Muscle of back (tissue), 11 donors: ENCODE measurements around the gene BTC. TPM values are rescaled to one million over a fixed set of nuclear protein-coding genes. Genes with fewer than 3 reads are reported as not detected.
"Not testable (repeated sequence)": the region's sequence is repeated elsewhere in the genome, so short reads cannot be mapped to it uniquely, and the experiment has no call there.

Experiments
- DNase-seq, 3 donors: peaks; one replicate each; pipeline versions ENCODE4 v3.0.0 to v3.0.0-alpha.2; 2013
- polyA plus RNA-seq, 10 donors: library from polyadenylated mRNA; unstranded; fragments of 120-200 nt; gene quantifications; one replicate each; pipeline ENCODE4 v1.2.1, GENCODE V29; 2013; ENCODE audit not compliant: insufficient read length in 10 of 10

The BTC gene
- polyA plus RNA-seq, 10 donors, result 2.3 to 4.9 (median 3.2) TPM

DNA sequence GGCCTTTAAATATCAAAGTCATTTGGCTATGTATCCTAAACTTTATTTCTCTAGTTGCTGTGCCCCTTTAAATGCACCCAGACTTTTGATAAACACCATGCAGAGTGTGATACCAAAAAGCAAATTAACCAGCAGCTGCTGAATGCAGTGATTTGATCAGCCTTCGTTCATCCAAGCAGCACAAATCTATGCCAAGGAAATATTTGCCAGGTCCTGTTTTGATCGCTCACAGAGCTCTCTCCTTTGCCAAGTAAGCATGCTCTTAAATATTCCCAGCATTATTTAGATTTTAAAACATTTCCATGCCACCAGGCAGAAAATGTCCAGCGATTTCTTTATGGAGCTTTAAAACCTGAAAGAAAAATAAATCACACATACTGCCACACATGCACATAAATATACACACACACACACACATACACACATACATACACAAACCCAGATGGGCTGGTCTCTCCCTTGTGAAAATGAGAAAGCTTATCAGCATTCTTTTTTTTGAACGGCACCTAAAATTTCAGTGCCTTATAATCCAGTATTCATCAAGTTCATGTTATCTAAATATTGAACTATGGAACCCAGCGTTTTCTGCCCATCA lies 35.7 kb downstream of the BTC start:
- DNase-seq, result peak in 2 of 3 donors; percentile 34 to 63

DNA sequence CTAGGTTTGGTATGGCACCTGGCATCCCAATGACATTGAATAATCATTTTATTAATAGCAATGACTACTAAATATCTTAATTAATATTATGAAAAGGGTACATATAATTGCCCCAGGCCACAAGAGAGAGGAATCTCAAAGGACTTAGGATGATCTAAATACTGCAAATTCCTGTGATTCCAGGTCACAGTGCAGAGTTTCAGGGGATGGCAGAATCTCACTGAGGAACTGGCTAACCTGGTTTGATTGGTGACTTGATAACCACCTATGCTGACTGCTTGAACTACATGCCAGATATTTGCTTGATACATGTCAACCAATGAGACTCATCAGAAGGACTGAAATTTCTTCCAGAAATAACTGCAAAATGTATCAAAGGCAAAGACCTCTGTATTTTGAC lies 37.2 kb downstream of the BTC start:
- no peak for DNase-seq

GRCh38 chr4:74755486-74755885 lies 38.8 kb downstream of the BTC start:
- peak in 2 of 3 donors; percentile 25 to 58 for DNase-seq

DNA sequence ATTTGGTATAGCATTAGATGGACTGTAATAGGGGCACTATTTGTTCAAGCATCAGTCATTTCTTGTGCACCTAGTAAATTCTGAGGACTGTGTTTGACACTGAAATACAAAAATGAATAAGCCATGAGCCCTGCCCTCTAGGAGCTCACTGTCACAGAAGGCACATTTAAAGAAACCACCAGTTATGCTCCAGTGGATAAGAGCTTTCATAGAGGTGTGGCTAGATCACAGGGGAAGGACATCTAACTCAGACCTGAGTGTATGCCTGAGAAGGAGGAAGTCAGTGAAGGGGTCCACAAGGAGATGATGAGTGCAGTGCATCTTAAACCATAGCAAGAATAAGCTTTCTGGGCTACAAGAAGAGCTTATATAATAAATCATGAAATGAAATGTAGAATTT lies 40.1 kb downstream of the BTC start:
- no peak for DNase-seq

DNA sequence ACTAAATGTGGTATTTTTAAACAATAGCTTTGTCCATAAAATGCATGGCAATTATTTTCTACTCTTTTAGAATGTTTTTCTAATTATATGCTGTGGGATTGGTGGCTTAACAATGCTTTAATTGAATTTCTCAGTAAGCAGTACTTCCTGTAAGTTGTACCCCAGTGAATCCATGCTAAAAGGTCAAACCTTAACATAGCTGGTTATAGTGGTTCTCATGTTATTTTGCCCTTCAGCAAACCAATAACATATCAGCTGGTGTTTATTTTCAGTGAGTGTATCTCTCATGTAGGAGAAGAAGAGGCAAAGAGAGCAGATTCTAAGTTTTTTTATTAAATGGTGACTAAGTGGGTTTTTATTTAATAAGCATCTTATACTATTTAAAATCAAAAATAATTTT lies 41.5 kb downstream of the BTC start:
- no peak for DNase-seq

- DNase-seq, result no peak
Observed at GRCh38 chr4:74751856-74752255, 42.5 kb downstream of the BTC start.

- no peak for DNase-seq
Observed at GRCh38 chr4:74751247-74751646, 43.1 kb downstream of the BTC start.

DNA sequence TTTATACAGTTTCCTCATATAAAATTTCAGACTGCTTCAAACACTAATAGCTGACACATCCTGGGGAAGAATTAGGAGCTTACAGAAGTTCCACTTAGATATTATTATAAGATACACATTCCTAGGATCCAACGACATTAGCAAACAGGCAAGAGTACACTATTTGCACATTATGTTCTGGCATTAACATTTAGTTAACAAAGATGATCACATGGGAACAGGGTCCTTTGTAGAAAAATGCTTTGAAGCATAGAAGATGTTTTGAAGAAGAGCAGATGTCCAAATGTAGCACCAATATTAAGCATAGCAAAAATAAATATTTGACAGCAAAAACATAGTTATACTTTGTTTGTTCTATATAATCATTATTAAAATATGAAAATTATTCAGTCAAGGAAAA lies 52.1 kb downstream of the BTC start:
- DNase-seq, result no peak

DNA sequence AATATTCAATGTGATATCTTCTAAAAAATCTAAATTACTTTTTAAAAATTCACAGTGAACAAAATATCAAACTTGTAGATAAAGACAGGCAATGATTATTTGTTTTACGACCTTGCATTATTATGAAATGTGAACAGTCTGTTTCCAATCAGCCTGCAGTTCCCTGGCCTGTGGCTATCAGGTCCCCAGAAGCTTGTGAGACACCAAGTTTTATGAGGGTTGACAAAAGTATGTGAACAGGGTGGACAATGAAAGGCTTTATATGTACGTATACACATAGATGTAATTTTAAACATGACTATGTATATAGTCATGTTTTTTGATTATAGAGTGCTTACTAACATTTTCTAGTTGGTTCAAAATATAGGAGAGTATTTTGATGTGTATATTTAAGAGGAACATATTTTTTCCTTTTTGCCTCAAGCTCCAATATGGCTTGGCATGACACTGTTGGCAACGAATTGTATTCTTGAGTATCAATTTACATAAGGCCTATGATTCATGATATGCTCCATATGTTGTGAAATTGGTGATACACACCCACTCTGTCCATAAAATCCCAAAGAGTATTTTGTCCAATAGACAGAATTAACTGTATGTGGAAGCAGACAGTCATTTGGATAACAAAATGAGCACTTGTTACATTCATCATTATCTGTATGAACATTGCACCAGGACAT lies 55.7 kb downstream of the BTC start:
- DNase-seq, result peak in 1 of 3 donors; percentile 58

GRCh38 chr4:74734995-74735394 lies 59.3 kb downstream of the BTC start:
- DNase-seq, result no peak

GRCh38 chr4:74733756-74734155 lies 60.6 kb downstream of the BTC start:
- DNase-seq, result no peak

DNA sequence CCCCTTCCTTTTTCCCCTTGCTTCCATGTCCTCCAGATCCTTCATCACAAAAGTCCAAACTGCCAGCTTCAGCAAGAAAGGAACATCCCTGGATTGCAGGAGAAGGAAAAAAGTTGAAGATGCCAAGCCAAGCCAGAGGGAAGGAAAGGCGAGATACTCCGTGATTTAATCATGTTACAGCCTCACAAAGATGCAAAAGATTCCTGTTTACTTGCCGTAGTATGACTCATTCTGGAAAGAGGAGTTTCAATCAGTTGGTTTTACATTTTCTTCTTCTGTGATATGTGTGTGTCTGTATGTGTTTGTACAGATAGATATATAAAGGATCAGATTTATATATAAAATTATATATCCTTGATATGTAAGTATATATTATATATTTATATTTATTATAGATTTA lies 69.3 kb downstream of the BTC start:
- no peak for DNase-seq

DNA sequence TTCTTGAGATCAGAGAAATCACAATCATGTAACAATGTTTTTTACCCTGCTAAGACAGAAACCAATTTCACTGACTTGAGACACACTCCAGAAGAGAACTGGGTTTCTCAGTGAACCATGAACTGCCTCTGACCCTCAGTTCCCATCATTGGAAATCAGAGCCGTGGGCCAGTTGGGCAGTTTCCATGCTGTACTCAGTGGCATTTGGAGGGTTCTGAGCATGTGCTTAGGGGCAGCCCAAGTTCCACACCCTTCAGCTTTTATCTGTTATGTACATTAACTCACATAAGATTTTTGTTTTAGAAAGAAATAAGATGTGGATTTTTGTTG lies 77.9 kb downstream of the BTC start:
- no peak for DNase-seq

GRCh38 chr4:74715706-74716435 lies 78.5 kb downstream of the BTC start:
- no peak for DNase-seq

DNA sequence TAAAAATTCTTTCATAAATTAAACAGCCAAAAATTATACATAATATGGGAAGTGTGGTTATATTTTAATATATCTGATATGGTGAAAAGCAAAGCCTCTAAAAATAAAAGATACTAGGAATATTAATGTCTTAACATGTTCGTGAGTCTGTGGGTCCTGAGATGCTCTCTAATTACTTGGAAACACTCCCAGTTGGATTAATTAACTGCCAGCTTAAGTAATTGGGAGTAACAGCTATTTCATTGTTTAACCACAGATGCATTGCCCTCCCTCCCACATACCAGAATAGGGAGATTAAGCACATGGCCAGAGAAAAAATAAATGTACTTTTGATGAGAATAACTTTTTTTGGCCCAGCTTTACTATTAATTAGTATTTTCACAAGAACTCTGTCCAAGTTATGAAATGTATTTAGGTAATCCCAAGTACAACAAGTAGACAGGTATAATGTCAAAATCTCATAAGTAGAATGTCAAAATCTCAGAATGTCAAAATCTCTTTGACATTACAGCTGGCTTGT lies 79.7 kb downstream of the BTC start:
- no peak for DNase-seq

- not testable (repeated sequence) for DNase-seq
Observed at GRCh38 chr4:74708135-74708534, 86.2 kb downstream of the BTC start.

Other genes with a start within 250 kb of the BTC start
- gene PARM1, start 138.6 kb upstream of the BTC start, polyA plus RNA-seq, result 100 to 1,000 TPM in 1 of 10 donors, 10 to 100 TPM in 9; 58.3 to 108 (median 80.3) TPM